ENCODE measurements around the gene FOXP1.

FOXP1 gene

GRCh38 chr3:70933105-70933810 lies 650.3 kb downstream of the FOXP1 start:
- Histone ChIP-seq H3K9ac (ENCODE audit: low read depth in 1 of 2, low read length in 2 of 2) (no peak overlapping the region), H3K27ac (ENCODE audit: low read depth, low read length) (no peak overlapping the region), H3K4me3 (ENCODE audit: low read depth in 1 of 2, low read length in 2 of 2) (no peak overlapping the region), H3K9me3 (ENCODE audit: control insufficient read depth in 1 of 2, low read length in 2 of 2) (no peaks in the 10 kb centered on the region), H3K27me3 (ENCODE audit: control insufficient read depth in 1 of 2, insufficient read depth in 2 of 2, low read length in 2 of 2) (no peaks in the 10 kb centered on the region), H3K36me3 (ENCODE audit: control insufficient read depth in 1 of 2, insufficient read depth in 2 of 2, low read length in 2 of 2) (no peaks in the 10 kb centered on the region), H3K4me1 (ENCODE audit: control insufficient read depth in 1 of 2, insufficient read depth in 2 of 2, low read length in 2 of 2) (no peaks in the 10 kb centered on the region)

GRCh38 chr3:70930066-70930465 lies 653.5 kb downstream of the FOXP1 start:
- H3K4me1 ChIP-seq (ENCODE audit: control insufficient read depth in 1 of 2, insufficient read depth in 2 of 2, low read length in 2 of 2): no peaks in the 10 kb centered on the region
- H3K4me3 ChIP-seq (ENCODE audit: low read depth in 1 of 2, low read length in 2 of 2): no peak overlapping the region
- H3K27ac ChIP-seq (ENCODE audit: low read depth, low read length): no peak overlapping the region
- no peaks in the 10 kb centered on the region for H3K27me3 ChIP-seq (ENCODE audit: control insufficient read depth in 1 of 2, insufficient read depth in 2 of 2, low read length in 2 of 2)
- no peaks in the 10 kb centered on the region for H3K36me3 ChIP-seq (ENCODE audit: control insufficient read depth in 1 of 2, insufficient read depth in 2 of 2, low read length in 2 of 2)
- H3K9ac ChIP-seq (ENCODE audit: low read depth in 1 of 2, low read length in 2 of 2): no peak overlapping the region
- no peaks in the 10 kb centered on the region for H3K9me3 ChIP-seq (ENCODE audit: control insufficient read depth in 1 of 2, low read length in 2 of 2)

GRCh38 chr3:70927239-70927638 lies 656.3 kb downstream of the FOXP1 start:
- Histone ChIP-seq H3K27ac (ENCODE audit: low read depth, low read length) (no peak overlapping the region), H3K9me3 (ENCODE audit: control insufficient read depth in 1 of 2, low read length in 2 of 2) (no peaks in the 10 kb centered on the region), H3K9ac (ENCODE audit: low read depth in 1 of 2, low read length in 2 of 2) (no peak overlapping the region), H3K27me3 (ENCODE audit: control insufficient read depth in 1 of 2, insufficient read depth in 2 of 2, low read length in 2 of 2) (no peaks in the 10 kb centered on the region), H3K4me1 (ENCODE audit: control insufficient read depth in 1 of 2, insufficient read depth in 2 of 2, low read length in 2 of 2) (no peaks in the 10 kb centered on the region), H3K36me3 (ENCODE audit: control insufficient read depth in 1 of 2, insufficient read depth in 2 of 2, low read length in 2 of 2) (no peaks in the 10 kb centered on the region), H3K4me3 (ENCODE audit: low read depth in 1 of 2, low read length in 2 of 2) (no peak overlapping the region)

- H3K4me3 ChIP-seq (ENCODE audit: low read depth in 1 of 2, low read length in 2 of 2): no peak overlapping the region
- H3K36me3 ChIP-seq (ENCODE audit: control insufficient read depth in 1 of 2, insufficient read depth in 2 of 2, low read length in 2 of 2): no peaks in the 10 kb centered on the region
- H3K27ac ChIP-seq (ENCODE audit: low read depth, low read length): no peak overlapping the region
- H3K27me3 ChIP-seq (ENCODE audit: control insufficient read depth in 1 of 2, insufficient read depth in 2 of 2, low read length in 2 of 2): no peaks in the 10 kb centered on the region
- no peak overlapping the region for H3K9ac ChIP-seq (ENCODE audit: low read depth in 1 of 2, low read length in 2 of 2)
- no peaks in the 10 kb centered on the region for H3K9me3 ChIP-seq (ENCODE audit: control insufficient read depth in 1 of 2, low read length in 2 of 2)
- no peaks in the 10 kb centered on the region for H3K4me1 ChIP-seq (ENCODE audit: control insufficient read depth in 1 of 2, insufficient read depth in 2 of 2, low read length in 2 of 2)
Measured at GRCh38 chr3:70926835-70927234, 656.7 kb downstream of the FOXP1 start.

GRCh38 chr3:70919661-70920060 lies 663.9 kb downstream of the FOXP1 start:
- Histone ChIP-seq H3K36me3 (ENCODE audit: control insufficient read depth in 1 of 2, insufficient read depth in 2 of 2, low read length in 2 of 2) (no peaks in the 10 kb centered on the region), H3K27ac (ENCODE audit: low read depth, low read length) (no peak overlapping the region), H3K9me3 (ENCODE audit: control insufficient read depth in 1 of 2, low read length in 2 of 2) (no peaks in the 10 kb centered on the region), H3K9ac (ENCODE audit: low read depth in 1 of 2, low read length in 2 of 2) (no peak overlapping the region), H3K4me3 (ENCODE audit: low read depth in 1 of 2, low read length in 2 of 2) (no peak overlapping the region), H3K4me1 (ENCODE audit: control insufficient read depth in 1 of 2, insufficient read depth in 2 of 2, low read length in 2 of 2) (no peaks in the 10 kb centered on the region), H3K27me3 (ENCODE audit: control insufficient read depth in 1 of 2, insufficient read depth in 2 of 2, low read length in 2 of 2) (no peaks in the 10 kb centered on the region)

- H3K9me3 ChIP-seq (ENCODE audit: control insufficient read depth in 1 of 2, low read length in 2 of 2): no peaks in the 10 kb centered on the region
- no peaks in the 10 kb centered on the region for H3K36me3 ChIP-seq (ENCODE audit: control insufficient read depth in 1 of 2, insufficient read depth in 2 of 2, low read length in 2 of 2)
- no peaks in the 10 kb centered on the region for H3K27me3 ChIP-seq (ENCODE audit: control insufficient read depth in 1 of 2, insufficient read depth in 2 of 2, low read length in 2 of 2)
- no peak overlapping the region for H3K9ac ChIP-seq (ENCODE audit: low read depth in 1 of 2, low read length in 2 of 2)
- H3K4me1 ChIP-seq (ENCODE audit: control insufficient read depth in 1 of 2, insufficient read depth in 2 of 2, low read length in 2 of 2): no peaks in the 10 kb centered on the region
- no peak overlapping the region for H3K27ac ChIP-seq (ENCODE audit: low read depth, low read length)
- no peak overlapping the region for H3K4me3 ChIP-seq (ENCODE audit: low read depth in 1 of 2, low read length in 2 of 2)
Measured at GRCh38 chr3:70919091-70919490, 664.4 kb downstream of the FOXP1 start.

- Histone ChIP-seq H3K9me3 (ENCODE audit: control insufficient read depth in 1 of 2, low read length in 2 of 2) (no peaks in the 10 kb centered on the region), H3K27ac (ENCODE audit: low read depth, low read length) (no peak overlapping the region), H3K27me3 (ENCODE audit: control insufficient read depth in 1 of 2, insufficient read depth in 2 of 2, low read length in 2 of 2) (no peaks in the 10 kb centered on the region), H3K4me3 (ENCODE audit: low read depth in 1 of 2, low read length in 2 of 2) (no peak overlapping the region), H3K4me1 (ENCODE audit: control insufficient read depth in 1 of 2, insufficient read depth in 2 of 2, low read length in 2 of 2) (no peaks in the 10 kb centered on the region), H3K36me3 (ENCODE audit: control insufficient read depth in 1 of 2, insufficient read depth in 2 of 2, low read length in 2 of 2) (no peaks in the 10 kb centered on the region), H3K9ac (ENCODE audit: low read depth in 1 of 2, low read length in 2 of 2) (no peak overlapping the region)
Measured at GRCh38 chr3:70916375-70917055, 667.0 kb downstream of the FOXP1 start.

GRCh38 chr3:70914862-70915261 lies 668.7 kb downstream of the FOXP1 start:
- no peaks in the 10 kb centered on the region for H3K4me1 ChIP-seq (ENCODE audit: control insufficient read depth in 1 of 2, insufficient read depth in 2 of 2, low read length in 2 of 2)
- no peaks in the 10 kb centered on the region for H3K9me3 ChIP-seq (ENCODE audit: control insufficient read depth in 1 of 2, low read length in 2 of 2)
- H3K27me3 ChIP-seq (ENCODE audit: control insufficient read depth in 1 of 2, insufficient read depth in 2 of 2, low read length in 2 of 2): no peaks in the 10 kb centered on the region
- H3K27ac ChIP-seq (ENCODE audit: low read depth, low read length): no peak overlapping the region
- no peak overlapping the region for H3K9ac ChIP-seq (ENCODE audit: low read depth in 1 of 2, low read length in 2 of 2)
- H3K4me3 ChIP-seq (ENCODE audit: low read depth in 1 of 2, low read length in 2 of 2): no peak overlapping the region
- no peaks in the 10 kb centered on the region for H3K36me3 ChIP-seq (ENCODE audit: control insufficient read depth in 1 of 2, insufficient read depth in 2 of 2, low read length in 2 of 2)

GRCh38 chr3:70911719-70912118 lies 671.8 kb downstream of the FOXP1 start:
- Histone ChIP-seq H3K27ac (ENCODE audit: low read depth, low read length) (no peak overlapping the region), H3K4me3 (ENCODE audit: low read depth in 1 of 2, low read length in 2 of 2) (no peak overlapping the region), H3K27me3 (ENCODE audit: control insufficient read depth in 1 of 2, insufficient read depth in 2 of 2, low read length in 2 of 2) (no peaks in the 10 kb centered on the region), H3K4me1 (ENCODE audit: control insufficient read depth in 1 of 2, insufficient read depth in 2 of 2, low read length in 2 of 2) (no peaks in the 10 kb centered on the region), H3K9me3 (ENCODE audit: control insufficient read depth in 1 of 2, low read length in 2 of 2) (no peaks in the 10 kb centered on the region), H3K9ac (ENCODE audit: low read depth in 1 of 2, low read length in 2 of 2) (no peak overlapping the region), H3K36me3 (ENCODE audit: control insufficient read depth in 1 of 2, insufficient read depth in 2 of 2, low read length in 2 of 2) (no peaks in the 10 kb centered on the region)

- Histone ChIP-seq H3K9ac (ENCODE audit: low read depth in 1 of 2, low read length in 2 of 2) (no peak overlapping the region), H3K36me3 (ENCODE audit: control insufficient read depth in 1 of 2, insufficient read depth in 2 of 2, low read length in 2 of 2) (no peaks in the 10 kb centered on the region), H3K9me3 (ENCODE audit: control insufficient read depth in 1 of 2, low read length in 2 of 2) (no peaks in the 10 kb centered on the region), H3K4me3 (ENCODE audit: low read depth in 1 of 2, low read length in 2 of 2) (no peak overlapping the region), H3K27me3 (ENCODE audit: control insufficient read depth in 1 of 2, insufficient read depth in 2 of 2, low read length in 2 of 2) (no peaks in the 10 kb centered on the region), H3K4me1 (ENCODE audit: control insufficient read depth in 1 of 2, insufficient read depth in 2 of 2, low read length in 2 of 2) (no peaks in the 10 kb centered on the region), H3K27ac (ENCODE audit: low read depth, low read length) (no peak overlapping the region)
Measured at GRCh38 chr3:70905491-70905890, 678.0 kb downstream of the FOXP1 start.

Data from duodenal mucosa (tissue), 2 donors.